Right lobe of liver (tissue), 4 donors: ENCODE data around the gene LDLRAD4.

Experiments
- POLR2A ChIP-seq: fragments of 450-650 bp; IDR thresholded peaks from one replicate; pipeline ENCODE4 v1.6.1; 2017; ENCODE audit warnings: antibody characterized with exemption, mild to moderate bottlenecking
- TF ChIP-seq, protein P1 (sequence below), 4 donors: fragments of 200-600 bp in 3 of 4; fragments of 450-650 bp in 1 of 4; IDR thresholded peaks; one replicate each; pipeline versions ENCODE4 v1.5.1 to v1.8.0; 2016 to 2022; ENCODE audit warnings: antibody characterized with exemption in 4 of 4, mild to moderate bottlenecking in 2 of 4
- donor health status: DM: no; HTN: no; CAD: no.
- donor health status: DM: no; HTN: no; CAD: no.
- donor health status: DM: no; HTN: yes; CAD: no.

DNA sequence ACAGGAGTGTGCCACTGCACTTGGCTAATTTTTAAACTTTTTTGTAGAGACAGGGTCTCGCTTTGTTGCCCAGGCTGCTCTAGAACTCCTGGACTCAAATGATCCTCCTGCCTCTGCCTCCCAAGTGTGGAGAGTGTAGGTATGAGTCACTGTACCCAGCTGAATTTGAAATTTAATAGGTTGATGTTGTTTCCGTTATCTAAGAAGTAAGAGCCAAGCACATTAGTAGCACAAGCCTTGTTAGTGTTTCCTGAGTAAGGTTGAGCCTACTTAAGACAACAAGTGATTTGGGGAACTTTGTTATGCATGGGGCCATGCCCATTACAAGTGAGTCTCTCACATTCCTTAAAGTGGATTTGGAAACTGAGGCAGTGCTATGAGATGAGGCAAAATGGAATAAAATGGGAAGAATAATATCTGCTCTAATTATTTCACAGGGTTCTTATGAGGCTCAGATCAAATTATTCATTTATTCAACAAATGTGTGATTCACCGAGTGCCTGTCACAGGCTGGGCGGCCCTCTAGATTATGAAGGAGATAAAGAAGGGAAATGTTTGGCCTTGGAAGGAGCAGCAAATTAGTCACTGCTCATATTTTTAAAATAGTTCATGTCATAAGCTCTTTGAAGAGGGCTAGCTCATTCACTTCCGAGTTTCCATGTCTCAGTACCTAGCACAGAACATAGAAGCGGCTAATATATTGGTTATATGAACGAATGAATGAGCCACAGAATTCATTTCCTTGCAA, 217.2 kb downstream of the LDLRAD4 start:
- TF ChIP-seq, protein P1, sequence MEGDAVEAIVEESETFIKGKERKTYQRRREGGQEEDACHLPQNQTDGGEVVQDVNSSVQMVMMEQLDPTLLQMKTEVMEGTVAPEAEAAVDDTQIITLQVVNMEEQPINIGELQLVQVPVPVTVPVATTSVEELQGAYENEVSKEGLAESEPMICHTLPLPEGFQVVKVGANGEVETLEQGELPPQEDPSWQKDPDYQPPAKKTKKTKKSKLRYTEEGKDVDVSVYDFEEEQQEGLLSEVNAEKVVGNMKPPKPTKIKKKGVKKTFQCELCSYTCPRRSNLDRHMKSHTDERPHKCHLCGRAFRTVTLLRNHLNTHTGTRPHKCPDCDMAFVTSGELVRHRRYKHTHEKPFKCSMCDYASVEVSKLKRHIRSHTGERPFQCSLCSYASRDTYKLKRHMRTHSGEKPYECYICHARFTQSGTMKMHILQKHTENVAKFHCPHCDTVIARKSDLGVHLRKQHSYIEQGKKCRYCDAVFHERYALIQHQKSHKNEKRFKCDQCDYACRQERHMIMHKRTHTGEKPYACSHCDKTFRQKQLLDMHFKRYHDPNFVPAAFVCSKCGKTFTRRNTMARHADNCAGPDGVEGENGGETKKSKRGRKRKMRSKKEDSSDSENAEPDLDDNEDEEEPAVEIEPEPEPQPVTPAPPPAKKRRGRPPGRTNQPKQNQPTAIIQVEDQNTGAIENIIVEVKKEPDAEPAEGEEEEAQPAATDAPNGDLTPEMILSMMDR (IDR thresholded peaks at IDR 0.05), result no peak
- TF ChIP-seq POLR2A, result no peak
